NCI-H82 treated with DMSO at 0.1 percent for 48 hours (cell line): ENCODE data around the gene CCND2.
A peak's percentile ranks its signal among the peaks of the same experiment; 100 is the strongest.

Experiments used
- DNase-seq: peaks from one replicate; lab custom pipeline; 2025; ENCODE audit not compliant: unreplicated experiment; lab: John Stamatoyannopoulos, UW

Gene CCND2

DNA sequence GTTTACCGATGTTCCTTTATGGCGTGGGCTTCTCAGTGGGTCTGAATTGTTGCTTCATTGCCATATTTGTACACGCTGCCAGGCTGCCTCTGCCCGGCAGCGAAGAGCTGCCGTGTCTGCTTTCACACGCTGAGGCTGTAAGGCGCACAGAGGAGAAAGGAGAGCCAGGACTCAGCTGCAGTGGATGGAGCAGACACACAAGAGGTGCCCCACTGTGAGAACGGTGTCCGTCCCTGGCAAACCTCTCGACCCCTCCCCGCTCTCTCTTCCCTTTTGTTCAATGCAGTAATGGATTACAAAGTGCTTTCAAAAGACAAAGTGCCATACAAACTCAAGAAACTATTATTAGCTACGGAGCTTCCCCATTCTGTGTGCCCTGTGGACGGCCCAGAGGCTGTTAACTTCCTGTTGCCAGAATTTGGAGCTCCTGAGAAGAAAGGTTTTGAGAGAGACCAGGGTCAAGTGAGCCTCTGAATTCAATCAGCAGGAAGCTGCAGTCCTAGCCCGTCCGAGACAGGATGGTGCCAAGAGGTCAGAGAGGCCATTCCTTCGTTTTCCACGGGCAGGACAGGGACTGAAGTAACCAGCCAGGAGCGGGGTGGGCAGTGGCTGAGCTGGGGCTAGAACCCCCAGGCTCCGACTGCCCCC is 15.8 kb downstream of the CCND2 start:
- no peak for DNase-seq

DNA sequence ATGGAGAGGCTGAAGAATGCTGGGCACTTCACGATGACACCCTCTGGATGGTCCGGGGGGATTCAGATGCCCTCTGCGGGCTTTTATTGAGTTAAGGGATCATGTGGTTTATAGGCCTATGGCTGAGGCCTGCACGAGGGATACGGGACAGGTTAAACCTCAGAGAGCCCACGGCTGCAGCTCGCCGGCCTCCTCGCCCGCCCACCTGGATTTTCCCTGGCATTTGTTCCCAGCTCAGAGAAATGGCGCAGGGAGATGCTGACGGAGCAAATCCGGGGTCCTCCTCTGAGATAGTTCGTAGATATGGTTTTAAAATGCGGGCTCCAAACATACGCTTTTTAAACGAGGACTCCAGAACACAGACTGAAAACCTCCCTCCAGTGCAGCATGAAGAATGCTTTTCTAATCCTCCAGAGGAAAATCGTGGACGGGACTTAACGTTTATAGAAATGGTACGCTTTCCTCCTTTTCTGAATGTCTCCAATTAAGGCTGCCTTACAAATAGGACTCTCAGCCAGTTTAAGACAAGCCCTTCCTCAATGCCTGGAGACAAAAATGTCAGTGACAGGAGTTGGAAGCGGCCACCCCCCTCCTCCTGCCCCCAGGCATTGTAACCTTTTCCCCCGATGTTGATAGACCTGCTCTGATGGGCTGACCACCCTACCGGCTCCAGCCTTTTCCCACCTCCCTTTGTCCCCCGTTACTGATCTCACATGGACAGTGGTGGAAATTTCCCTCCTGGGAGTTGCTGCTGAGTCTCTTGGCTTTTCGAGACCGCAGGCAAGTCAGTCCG is 16.6 kb downstream of the CCND2 start:
- no peak for DNase-seq

DNA sequence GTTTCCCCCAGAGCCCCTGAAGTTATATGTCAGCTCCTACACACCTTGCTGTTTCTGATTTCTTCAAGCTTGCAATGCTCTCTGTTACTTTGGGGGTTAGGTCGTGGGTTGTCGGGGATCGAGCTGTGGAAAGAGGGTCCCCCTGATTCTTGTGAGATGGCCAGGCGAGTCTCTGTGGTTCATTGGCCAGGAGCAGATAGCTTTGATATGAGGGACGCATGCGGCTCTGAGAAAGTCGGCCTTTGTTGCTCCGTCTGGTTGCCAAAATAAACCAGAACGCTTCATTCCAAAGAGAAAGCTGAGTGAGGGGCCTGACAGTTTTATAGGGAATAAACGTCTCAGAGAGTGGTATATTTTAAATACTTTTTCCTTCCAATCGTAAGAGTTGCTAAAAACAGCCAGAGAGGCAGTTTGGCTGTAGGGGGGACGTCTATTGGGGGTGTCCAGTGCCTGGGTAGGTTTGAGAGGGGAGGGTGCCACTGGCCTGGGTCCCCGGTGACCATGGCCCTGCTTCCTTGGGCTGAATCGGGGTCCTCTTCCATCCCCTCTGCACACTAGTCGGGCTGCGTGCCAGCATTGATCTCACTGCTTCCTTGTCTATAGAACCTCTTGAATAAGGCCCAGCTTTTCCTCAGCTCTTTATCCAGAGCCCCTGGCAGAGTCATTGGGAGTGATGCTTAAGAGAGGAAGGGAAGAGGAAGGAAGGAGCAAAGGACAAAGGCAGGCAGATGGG is 18.9 kb downstream of the CCND2 start:
- no peak for DNase-seq

DNA sequence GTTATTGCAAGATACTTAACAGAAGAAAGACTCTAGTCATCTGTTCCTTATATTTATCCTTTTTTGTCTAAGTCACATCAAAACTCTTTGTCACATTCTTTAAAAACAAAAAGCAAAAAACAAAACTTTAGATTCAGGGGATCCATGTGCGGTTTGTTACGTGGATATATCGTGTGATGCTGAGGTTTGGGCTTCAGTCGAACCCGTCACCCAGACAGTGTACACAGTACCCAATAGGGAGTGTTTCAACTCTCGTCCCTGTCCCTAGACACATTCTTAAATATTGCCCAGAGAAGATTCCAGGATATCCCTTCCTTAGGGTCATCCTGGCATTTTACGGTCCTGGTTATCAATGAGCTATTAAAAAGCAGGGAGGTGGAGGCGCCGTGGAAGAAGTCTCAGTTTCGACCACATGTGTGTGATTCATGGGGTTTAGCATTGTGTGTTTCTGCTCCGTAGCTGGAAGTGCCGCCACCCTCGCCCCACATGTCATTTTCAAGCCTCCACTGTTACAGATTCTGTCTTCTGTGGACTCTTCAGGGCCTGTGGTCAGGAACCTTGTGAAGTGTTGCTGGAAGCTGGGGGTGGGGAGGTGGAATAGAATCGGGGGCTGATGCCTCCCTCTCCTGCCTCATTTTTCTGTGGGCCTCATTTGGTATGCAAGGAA is 19.9 kb downstream of the CCND2 start:
- no peak for DNase-seq

DNA sequence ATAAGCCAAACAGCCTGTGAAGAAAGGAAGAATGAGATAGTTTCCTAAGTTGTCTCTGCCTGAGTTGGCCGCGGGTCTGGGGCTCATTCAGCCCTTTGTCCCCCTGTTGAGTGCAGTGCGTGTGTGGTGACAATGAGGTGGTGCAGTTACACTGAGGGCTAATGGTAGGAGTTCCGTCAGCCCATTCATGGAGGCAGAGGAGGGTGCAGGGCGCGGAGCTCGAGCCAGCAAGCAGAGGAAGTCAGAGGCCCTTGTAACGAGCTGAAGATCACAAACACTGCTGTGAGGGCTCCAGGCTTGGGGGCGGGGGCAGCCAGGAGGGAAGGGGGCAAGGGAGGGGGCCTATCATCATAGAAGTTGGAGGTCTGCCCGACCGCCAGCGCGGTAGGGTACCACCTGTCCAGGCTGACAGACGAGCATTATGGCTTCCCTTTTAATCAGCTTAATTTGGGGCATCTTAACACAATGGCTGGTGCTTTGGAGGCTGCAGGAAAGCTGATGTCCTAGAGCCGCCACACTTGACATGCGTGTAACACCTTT is 20.5 kb downstream of the CCND2 start:
- DNase-seq, result peak; percentile 94

DNA sequence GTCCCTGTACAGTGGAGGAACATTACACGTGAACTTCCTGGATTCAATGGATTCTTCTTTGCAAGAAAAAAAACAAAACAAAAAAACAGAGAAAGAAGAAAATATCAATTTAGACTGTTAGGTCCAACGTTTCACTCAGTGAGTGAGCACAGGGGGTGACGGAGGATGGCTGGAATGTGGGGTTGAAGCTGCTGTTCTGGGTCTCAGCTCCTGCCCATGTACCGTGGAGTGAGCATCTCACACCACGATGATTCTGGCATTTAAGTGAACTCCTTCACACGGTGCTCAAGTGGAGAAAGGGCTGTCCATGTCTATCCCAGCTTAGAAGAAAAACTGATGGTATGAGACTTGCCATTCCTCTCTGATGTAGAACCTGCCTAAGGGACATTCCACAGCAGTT is 23.2 kb downstream of the CCND2 start:
- no peak for DNase-seq

DNA sequence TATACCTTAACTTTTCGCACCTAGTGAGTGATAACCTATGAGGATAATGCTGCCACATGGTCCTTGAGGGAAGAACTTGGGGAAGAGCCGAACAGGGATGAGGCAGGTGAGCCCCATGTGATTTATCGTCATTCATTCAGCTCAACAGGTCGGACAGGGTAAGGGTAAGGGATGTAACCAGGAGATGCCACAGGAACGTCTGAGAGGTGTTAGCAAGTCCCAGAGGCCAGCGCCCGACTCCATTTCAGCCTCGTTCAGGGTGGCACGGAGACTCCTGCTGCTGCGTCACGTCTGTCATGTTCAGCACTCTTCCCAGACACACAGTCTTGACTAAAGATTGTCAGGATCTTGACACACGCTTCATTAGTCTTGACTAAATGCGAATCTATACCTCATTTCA is 24.1 kb downstream of the CCND2 start:
- no peak for DNase-seq

DNA sequence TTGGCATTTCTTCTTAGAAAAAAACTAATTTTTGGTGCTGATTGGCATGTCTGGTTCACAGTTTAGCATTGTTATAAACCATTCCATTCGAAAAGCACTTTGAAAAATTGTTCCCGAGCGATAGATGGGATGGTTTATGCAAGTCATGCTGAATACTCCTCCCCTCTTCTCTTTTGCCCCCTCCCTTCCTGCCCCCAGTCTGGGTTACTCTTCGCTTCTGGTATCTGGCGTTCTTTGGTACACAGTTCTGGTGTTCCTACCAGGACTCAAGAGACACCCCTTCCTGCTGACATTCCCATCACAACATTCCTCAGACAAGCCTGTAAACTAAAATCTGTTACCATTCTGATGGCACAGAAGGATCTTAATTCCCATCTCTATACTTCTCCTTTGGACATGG is 27.3 kb downstream of the CCND2 start:
- DNase-seq, result no peak

DNA sequence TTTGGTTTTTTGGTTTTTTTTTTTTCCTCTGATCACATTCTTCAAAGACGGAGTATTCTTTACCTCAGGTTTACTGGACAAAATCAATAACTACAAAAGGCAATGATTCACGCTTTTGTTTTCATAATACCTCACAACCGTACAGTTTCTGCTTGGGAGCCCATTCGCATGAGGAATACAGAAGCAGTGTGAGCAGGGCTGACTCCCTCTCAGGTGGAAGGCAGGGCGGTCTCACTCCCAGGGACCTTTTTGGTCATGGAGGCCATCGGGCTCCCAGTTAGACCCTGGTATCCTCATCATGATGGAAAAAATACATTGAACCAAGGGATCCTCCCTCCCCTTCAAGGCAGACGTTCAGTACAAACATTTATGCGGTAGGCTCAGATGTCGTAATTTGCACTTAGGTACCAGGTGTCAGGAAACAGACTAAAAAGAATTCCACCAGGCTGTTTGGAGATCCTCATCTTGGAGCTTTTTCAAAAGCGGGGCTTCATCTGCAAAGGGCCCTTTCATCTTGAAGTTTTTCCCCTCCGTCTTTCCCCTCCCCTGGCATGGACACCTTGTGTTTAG is 28.5 kb downstream of the CCND2 start:
- no peak for DNase-seq

DNA sequence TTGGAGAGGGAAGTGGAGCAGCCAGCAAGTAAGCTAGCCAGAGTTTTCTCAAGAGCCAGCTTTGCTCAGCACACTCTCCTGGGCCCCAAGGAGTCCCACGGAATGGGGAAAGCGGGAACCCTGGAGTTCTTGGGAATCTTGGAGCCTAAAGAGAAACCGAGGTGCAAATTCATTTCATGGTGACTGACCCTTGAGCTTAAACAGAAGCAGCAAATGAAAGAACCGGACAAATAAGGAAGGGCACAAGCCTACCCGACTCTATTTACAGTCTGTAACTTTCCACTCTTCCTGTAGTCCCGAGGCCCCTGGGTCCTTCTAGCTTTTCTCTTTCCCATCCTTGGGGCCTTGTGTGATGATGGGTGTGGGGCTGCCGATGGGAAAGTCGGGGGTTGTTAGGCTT is 29.3 kb downstream of the CCND2 start:
- DNase-seq, result no peak

DNA sequence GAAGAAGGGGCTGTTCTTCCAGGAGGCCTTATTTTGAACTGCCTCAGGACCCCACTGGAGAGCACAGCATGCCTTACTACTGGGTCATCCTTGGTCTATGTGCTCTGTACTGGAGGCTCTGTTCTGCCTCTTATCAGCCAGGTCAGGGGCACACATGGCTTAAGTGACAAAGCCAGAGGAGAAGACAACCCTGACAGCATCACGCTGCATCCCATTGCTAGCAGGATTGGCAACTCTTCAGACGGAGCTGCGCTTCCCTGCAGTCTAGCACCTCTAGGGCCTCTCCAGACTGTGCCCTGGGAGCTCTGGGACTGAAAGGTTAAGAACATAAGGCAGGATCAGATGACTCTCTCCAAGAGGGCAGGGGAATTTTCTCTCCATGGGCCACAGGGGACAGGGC is 30.2 kb downstream of the CCND2 start:
- no peak for DNase-seq

DNA sequence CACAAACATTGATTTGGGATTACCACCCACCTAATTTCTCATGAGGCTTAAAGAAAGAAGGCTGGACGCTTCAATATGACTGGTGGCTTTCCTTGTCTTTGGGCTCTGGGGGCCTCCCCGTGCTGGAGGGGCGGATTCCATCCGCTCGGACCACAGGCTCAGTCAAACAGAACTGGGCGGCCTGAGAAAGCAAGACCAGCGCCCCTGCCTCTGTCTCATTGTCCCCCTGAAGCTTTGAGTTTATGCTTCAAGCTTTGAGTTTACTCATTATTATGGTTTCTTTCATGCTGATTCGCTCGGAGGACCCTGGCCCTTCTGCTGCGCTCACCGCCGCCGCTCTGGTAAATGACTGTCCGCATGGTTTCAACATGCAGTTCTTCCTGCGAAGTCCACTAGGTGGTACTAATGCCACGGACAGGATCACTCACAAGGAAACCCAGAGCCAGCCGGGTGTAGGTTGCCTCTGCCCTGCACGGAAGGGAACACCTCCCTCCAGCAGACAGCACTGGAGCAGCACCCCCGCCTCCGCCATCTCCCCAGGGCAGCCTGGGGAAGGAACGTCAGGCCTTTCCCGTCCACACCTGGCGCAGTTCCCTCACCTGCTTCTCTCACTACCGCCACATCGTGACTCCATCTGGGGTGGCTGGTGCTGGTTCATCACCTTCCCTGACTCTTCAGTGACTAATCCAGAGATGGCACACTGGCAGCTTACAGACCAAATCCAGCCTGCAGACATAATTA is 34.2 kb downstream of the CCND2 start:
- DNase-seq, result peak; percentile 94

DNA sequence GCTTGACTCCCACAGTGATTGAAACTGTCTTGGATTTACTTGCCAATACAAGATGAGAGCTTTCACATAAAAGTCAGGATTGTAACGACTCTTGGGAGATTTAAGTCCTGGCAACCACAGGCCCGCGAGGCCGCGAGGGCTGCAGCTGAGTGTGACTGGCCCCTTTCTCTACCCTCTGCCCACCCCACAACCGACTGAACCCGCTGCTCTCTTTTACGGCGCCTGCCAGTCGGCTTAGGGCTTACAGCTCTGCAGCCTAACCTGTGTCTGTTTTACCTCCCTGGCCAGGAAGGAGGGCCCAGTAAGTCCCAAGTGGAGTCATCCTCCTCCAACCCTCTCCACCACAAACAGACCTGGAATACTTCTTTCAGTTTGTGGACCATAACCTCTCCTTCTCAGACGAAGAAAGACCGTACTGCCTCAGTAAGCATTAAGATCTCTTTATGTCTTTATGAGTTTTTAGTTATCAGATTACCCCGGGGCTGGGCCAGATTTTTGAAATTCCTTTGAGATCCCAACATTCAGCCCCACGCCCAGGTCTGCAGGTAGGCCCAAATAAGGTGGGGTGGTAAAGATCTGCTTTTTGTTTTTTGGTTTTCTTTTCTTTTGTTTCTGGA is 34.9 kb downstream of the CCND2 start:
- DNase-seq, result peak; percentile 85

DNA sequence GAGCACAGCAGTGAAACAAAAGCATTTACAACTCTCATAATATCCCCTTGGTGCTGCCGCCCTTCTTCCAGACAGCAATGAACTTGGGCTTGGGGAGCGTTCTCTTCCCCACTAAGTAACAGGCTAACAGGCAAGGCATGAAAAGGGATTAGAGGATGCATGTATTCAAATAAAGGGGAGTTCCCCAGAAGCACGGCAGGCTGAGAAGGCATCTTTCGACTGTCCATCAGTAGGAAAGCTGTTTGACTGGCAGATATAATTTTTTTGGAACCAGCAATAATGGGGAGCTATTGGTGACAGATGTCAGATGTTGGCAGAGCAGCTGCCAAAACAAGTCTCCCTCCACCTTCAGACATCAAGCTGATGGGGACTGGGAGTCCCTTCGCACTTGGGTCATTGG is 38.2 kb downstream of the CCND2 start:
- DNase-seq, result peak; percentile 50

DNA sequence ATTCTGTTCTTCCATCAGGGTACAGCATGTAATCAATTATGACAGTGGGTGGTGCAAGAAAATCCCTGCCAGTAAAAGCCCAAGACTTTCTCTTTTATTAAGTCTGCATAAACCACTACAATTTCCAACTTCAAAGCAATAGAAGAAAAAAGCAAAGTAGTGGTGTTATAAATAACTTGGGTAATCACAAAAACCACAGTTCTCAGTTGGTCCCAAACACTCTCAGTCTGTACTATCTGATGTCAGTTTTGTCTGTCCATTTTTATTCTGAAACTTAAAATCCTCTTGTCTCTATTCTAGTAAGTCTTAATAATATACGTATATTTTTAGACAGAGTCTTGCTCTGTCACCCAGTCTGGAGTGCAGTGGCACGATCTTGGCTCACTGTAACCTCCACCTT is 38.7 kb downstream of the CCND2 start:
- DNase-seq, result no peak

DNA sequence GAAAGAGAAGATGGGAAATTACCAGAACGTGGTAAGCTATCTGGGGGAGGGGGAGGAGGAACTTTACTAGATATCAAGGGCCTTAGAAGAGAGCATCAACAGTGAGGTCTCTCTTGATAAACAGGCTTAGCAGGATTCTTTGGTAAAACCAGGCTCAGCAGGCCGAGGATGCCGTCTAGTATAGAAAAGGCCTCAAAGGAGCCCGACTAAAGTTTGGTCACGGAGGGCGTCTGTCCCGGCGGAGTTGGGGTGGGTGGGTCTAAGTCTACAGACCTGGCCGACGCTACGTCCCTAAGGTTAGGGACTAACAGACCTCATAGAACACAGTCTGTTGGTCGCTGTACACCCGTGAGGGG is 46.9 kb downstream of the CCND2 start:
- no peak for DNase-seq

DNA sequence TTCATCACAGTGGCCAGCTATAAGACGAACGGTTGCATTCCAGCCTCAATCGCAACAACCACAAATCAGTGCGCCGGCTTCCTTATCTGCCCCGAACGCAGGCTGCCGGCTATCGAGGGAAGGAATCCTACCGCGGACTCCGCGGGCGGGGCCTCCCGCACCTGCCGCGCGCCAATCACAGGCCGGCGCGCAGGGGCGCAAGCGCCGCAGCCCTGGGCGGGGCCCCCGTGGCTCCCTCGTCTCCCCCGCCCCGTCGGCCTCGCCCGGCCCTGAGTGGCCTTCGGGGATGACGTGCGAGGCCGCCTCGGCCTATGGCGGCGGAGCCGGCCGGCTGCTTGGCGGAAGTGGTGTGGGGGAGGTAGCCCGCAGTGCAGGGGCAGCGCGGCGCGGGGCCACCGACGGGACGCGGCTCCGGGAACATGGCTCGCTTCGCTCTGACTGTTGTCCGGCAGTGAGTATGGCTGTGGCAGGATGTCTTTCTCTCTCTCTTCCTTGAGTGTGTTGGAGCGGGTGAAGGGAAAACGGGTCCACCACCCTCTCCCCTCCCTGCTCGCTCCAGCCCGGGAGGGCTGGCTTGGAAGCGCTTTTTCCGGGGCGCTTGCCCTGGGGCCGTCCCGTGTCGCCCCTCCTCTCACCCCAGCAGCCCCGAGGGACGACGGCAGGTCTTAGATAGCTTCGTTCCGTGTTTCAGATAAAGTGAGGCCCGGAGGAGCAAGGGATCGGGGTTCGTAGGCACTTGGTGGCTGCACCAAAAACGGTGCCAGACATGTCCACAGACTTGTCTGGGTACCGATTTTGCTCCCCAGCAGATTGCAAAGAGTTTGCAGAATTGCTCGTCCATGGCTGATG is 47.5 kb downstream of the CCND2 start, which contains the start of gene TIGAR:
Gene TIGAR (plus strand): TSS at position 361 of the 849 bp plus-strand sequence. CDS start 59 bp downstream, at position 420.
- peak; percentile 78 for DNase-seq

DNA sequence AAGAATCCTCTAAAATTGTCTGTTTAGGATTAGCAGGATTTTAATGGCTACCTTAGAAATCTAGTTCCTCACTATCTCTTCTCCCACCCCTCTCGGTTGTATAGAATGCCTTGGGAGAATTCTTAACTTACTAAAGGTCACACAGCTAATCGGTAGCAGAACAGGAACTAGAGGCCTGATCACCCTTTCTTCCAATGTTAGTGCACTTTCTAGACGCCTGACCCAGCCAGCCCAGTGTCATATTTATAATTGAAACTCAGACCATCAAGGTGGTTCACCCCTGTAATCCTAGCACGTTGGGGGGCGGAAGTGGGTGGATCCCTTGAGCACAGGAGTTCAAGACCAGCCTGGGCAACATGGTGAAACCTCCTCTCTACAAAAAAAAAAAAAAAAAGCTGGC is 49.2 kb downstream of the CCND2 start:
- DNase-seq, result no peak
